CD14-positive monocyte (primary cell): ENCODE measurements around the gene EEF1AKMT2. TPM values are rescaled to one million over a fixed set of nuclear protein-coding genes. Genes with fewer than 3 reads are reported as not detected.

ENCODE experiments used
- DNase-seq, 3 donors: peaks; one replicate each; pipeline ENCODE4 v3.0.0-alpha.2; 2011 to 2022
- H2AFZ ChIP-seq: 2 replicates; pipeline ENCODE4 v1.6.0; 2012; ENCODE audit warnings: mild to moderate bottlenecking, low read depth, low read length, inconsistent platforms; ENCODE audit not compliant: insufficient read depth, poor library complexity, severe bottlenecking
- H3K27ac ChIP-seq, 2 donors: 1 replicate in 1 of 2; 2 replicates in 1 of 2; pipeline ENCODE4 v1.5.1; 2012 to 2013; ENCODE audit warnings: low read length in 2 of 2, control low read depth in 1 of 2, inconsistent platforms in 1 of 2, low read depth in 1 of 2, mild to moderate bottlenecking in 1 of 2
- H3K27me3 ChIP-seq, 2 donors: one replicate each; pipeline versions ENCODE4 v1.6.0 to v1.6.1; 2011 to 2013; ENCODE audit warnings: low read length in 2 of 2; ENCODE audit not compliant: control insufficient read depth in 2 of 2, insufficient read depth in 2 of 2
- H3K36me3 ChIP-seq, 2 donors: replicated peaks in 1 of 2; 1 replicate in 1 of 2; 2 replicates in 1 of 2; pipeline versions ENCODE4 v1.5.1 to v1.6.1; 2012 to 2013; ENCODE audit warnings: low read length in 2 of 2, control low read depth in 1 of 2, inconsistent platforms in 1 of 2, mild to moderate bottlenecking in 1 of 2; ENCODE audit not compliant: insufficient read depth in 2 of 2, control insufficient read depth in 1 of 2
- H3K4me1 ChIP-seq, 2 donors: 1 replicate in 1 of 2; 2 replicates in 1 of 2; pipeline versions ENCODE4 v1.5.1 to v1.6.1; 2012 to 2013; ENCODE audit warnings: low read length in 2 of 2, control low read depth in 1 of 2, inconsistent platforms in 1 of 2, mild to moderate bottlenecking in 1 of 2, moderate library complexity in 1 of 2; ENCODE audit not compliant: insufficient read depth in 2 of 2, control insufficient read depth in 1 of 2
- H3K4me2 ChIP-seq: replicated peaks from 2 replicates; pipeline ENCODE3; 2012; ENCODE audit warnings: low read length, moderate library complexity, mild to moderate bottlenecking; ENCODE audit not compliant: poor library complexity, severe bottlenecking; ENCODE audit errors: extremely low read depth
- H3K4me3 ChIP-seq, 3 experiments: fragments of 200-600 bp in 1 of 3; sonication (generic) in 1 of 3; replicated peaks in 1 of 3; 1 replicate in 2 of 3; 2 replicates in 1 of 3; pipeline ENCODE4 v1.5.1; 2011 to 2013; ENCODE audit warnings: low read length in 3 of 3, mild to moderate bottlenecking in 3 of 3, control low read depth in 2 of 3, low read depth in 2 of 3, inconsistent platforms in 1 of 3, moderate library complexity in 1 of 3
- H3K79me2 ChIP-seq: 2 replicates; pipeline ENCODE4 v1.6.0; 2012; ENCODE audit warnings: mild to moderate bottlenecking, control low read depth, inconsistent platforms, low read length, moderate library complexity; ENCODE audit not compliant: insufficient read depth
- H3K9ac ChIP-seq: 2 replicates; pipeline ENCODE4 v1.6.0; 2017; ENCODE audit warnings: low read length, mild to moderate bottlenecking; ENCODE audit not compliant: insufficient read depth, poor library complexity, severe bottlenecking
- H3K9me3 ChIP-seq, 2 donors: replicated peaks in 1 of 2; 1 replicate in 1 of 2; 2 replicates in 1 of 2; pipeline versions ENCODE4 v1.5.1 to v1.6.1; 2012 to 2013; ENCODE audit warnings: low read length in 2 of 2, control low read depth in 1 of 2; ENCODE audit not compliant: control insufficient read depth in 1 of 2, insufficient read depth in 1 of 2
- H4K20me1 ChIP-seq: 2 replicates; pipeline ENCODE4 v1.6.0; 2012; ENCODE audit warnings: mild to moderate bottlenecking, low read length, control low read depth, moderate library complexity; ENCODE audit not compliant: insufficient read depth
- H3K27ac Mint-ChIP-seq, 7 donors: one replicate each; pipeline ENCODE4 v1.8.0; 2020; ENCODE audit warnings: mild to moderate bottlenecking in 7 of 7, mixed read lengths in 7 of 7, moderate library complexity in 6 of 7, inconsistent platforms in 2 of 7
- H3K27me3 Mint-ChIP-seq, 3 donors: one replicate each; pipeline ENCODE4 v1.8.0; 2021 to 2022; ENCODE audit warnings: low read depth in 3 of 3, mild to moderate bottlenecking in 3 of 3, mixed read lengths in 3 of 3, moderate library complexity in 3 of 3, inconsistent platforms in 1 of 3
- H3K36me3 Mint-ChIP-seq, 2 donors: one replicate each; pipeline ENCODE4 v1.8.0; 2020; ENCODE audit warnings: mixed read lengths in 2 of 2, inconsistent platforms in 1 of 2, mild to moderate bottlenecking in 1 of 2
- H3K4me1 Mint-ChIP-seq: one replicate; pipeline ENCODE4 v1.8.0; 2020; ENCODE audit warnings: mild to moderate bottlenecking, mixed read lengths
- H3K4me3 Mint-ChIP-seq, 2 donors: one replicate each; pipeline ENCODE4 v1.8.0; 2020; ENCODE audit warnings: mild to moderate bottlenecking in 2 of 2, mixed read lengths in 2 of 2, moderate library complexity in 1 of 2
- H3K9me3 Mint-ChIP-seq, 7 donors: one replicate each; pipeline ENCODE4 v1.8.0; 2020 to 2022; ENCODE audit warnings: mixed read lengths in 7 of 7, mild to moderate bottlenecking in 6 of 7, moderate library complexity in 6 of 7, inconsistent platforms in 2 of 7
- CTCF ChIP-seq: fragments of 200-600 bp; IDR thresholded peaks from one replicate; pipeline ENCODE4 v1.8.0; 2022; ENCODE audit warnings: antibody characterized with exemption, mild to moderate bottlenecking
- WGBS: methylation state at CpG from one replicate; pipeline ENCODE4 v1.1.5; 2013; ENCODE audit warnings: missing lambda C conversion rate; ENCODE audit not compliant: insufficient coverage; 5-methylcytosine and 5-hydroxymethylcytosine counted together
- intact Hi-C, 2 donors: fragments of 100-400 bp; cut with micrococcal nuclease; formaldehyde crosslinking; loops; one replicate each; pipeline versions ENCODE4 v1.15.0 to v1.15.1; 2023
- polyA plus RNA-seq, 3 donors: library from polyadenylated mRNA; depleted of rRNA in 1 of 3; unstranded in 2 of 3; stranded (reverse) in 1 of 3; fragments of 300-500 nt in 2 of 3; fragments of >200 nt in 1 of 3; fragmentation: Illumina TruSeq in 2 of 3; gene quantifications; 1 replicate in 2 of 3; 2 replicates in 1 of 3; pipeline ENCODE4 v1.2.3, GENCODE V29; 2012 to 2021

Gene EEF1AKMT2
- polyA plus RNA-seq, 3 donors, result 7.6 to 13.6 (median 8.2) TPM

- Mint-ChIP-seq H3K4me1 (peaks cover 75% of the 10 kb centered on the region), H3K9me3 (no peaks in the 10 kb centered on the region), H3K27ac (peak overlapping the region in 2 of 7 donors; percentile 50 to 64), H3K27me3 (no peaks in the 10 kb centered on the region), H3K36me3 (peaks cover 39 to 45% of the 10 kb centered on the region in 2 donors), H3K4me3 (no peak overlapping the region)
- no peak for TF ChIP-seq CTCF
- H3K9me3 ChIP-seq, result no peaks in the 10 kb centered on the region
- peaks cover 0 to 32% of the 10 kb centered on the region in 2 donors for H3K36me3 ChIP-seq
- H3K9ac ChIP-seq, result no peak overlapping the region
- peaks cover 74 to 78% of the 10 kb centered on the region in 2 donors for H3K4me1 ChIP-seq
- H3K27me3 ChIP-seq, result no peaks in the 10 kb centered on the region
- no peak overlapping the region for H2AFZ ChIP-seq
- no peak overlapping the region for H3K4me3 ChIP-seq
- intact Hi-C loops, result no loop called here
- 95% methylated on average over 4 of the region's 7 CpGs for WGBS
- H3K4me2 ChIP-seq, result no peak overlapping the region
- peaks cover 89% of the 10 kb centered on the region for H3K79me2 ChIP-seq
- H3K27ac ChIP-seq, result peak overlapping the region in 1 of 2 donors; percentile 10
- peaks cover 89% of the 10 kb centered on the region for H4K20me1 ChIP-seq
- DNase-seq, result no peak
These were observed 65.9 kb downstream of the EEF1AKMT2 start for GRCh38 chr10:124725791-124726190.

GRCh38 chr10:124725171-124725631, 66.5 kb downstream of the EEF1AKMT2 start:
- Histone ChIP-seq H3K27me3 (no peaks in the 10 kb centered on the region), H3K79me2 (peaks cover 89% of the 10 kb centered on the region), H3K9me3 (no peaks in the 10 kb centered on the region), H3K36me3 (peaks cover 0 to 26% of the 10 kb centered on the region in 2 donors), H3K27ac (peak overlapping the region in 1 of 2 donors; percentile 97), H3K4me3 (no peak overlapping the region), H3K9ac (no peak overlapping the region), H2AFZ (no peak overlapping the region), H4K20me1 (peaks cover 89% of the 10 kb centered on the region), H3K4me2 (no peak overlapping the region), H3K4me1 (peaks cover 76 to 80% of the 10 kb centered on the region in 2 donors)
- Mint-ChIP-seq H3K36me3 (peaks cover 41 to 43% of the 10 kb centered on the region in 2 donors), H3K27me3 (no peaks in the 10 kb centered on the region), H3K27ac (peak overlapping the region in 6 of 7 donors; percentile 59 to 98 (median 72)), H3K4me1 (peaks cover 77% of the 10 kb centered on the region), H3K4me3 (no peak overlapping the region), H3K9me3 (no peaks in the 10 kb centered on the region)
- no peak for TF ChIP-seq CTCF
- intact Hi-C loops, result no loop called here
- 96% methylated on average over 7 of the region's 9 CpGs for WGBS
- DNase-seq, result no peak
